GM18519 (cell line): ENCODE data around the gene TUBA1C.
"Not testable (repeated sequence)": the region's sequence is repeated elsewhere in the genome, so short reads cannot be mapped to it uniquely, and the experiment has no call there.

Source experiments
- ATAC-seq: cut with Tn5 transposase; IDR thresholded peaks from one replicate; pipeline ENCODE4 v1.9.1; 2021; ENCODE audit warnings: mild to moderate bottlenecking, moderate library complexity; ENCODE audit not compliant: unreplicated experiment, low FRiP score

The TUBA1C gene

GRCh38 chr12:49282302-49282701 is 17.4 kb downstream of the TUBA1C start:
- no peak for ATAC-seq

- ATAC-seq: not testable (repeated sequence)
Observed at GRCh38 chr12:49282740-49283375, 18.0 kb downstream of the TUBA1C start.

- no peak for ATAC-seq
Observed at GRCh38 chr12:49283541-49284429, 18.9 kb downstream of the TUBA1C start.

- no peak for ATAC-seq
Observed at GRCh38 chr12:49284672-49285071, 19.8 kb downstream of the TUBA1C start.

GRCh38 chr12:49287876-49288275 is 23.0 kb downstream of the TUBA1C start:
- no peak for ATAC-seq

GRCh38 chr12:49288412-49288853 is 23.6 kb downstream of the TUBA1C start:
- no peak for ATAC-seq

- no peak for ATAC-seq
Observed at GRCh38 chr12:49288922-49289555, 24.2 kb downstream of the TUBA1C start.

GRCh38 chr12:49292729-49293055 is 27.8 kb downstream of the TUBA1C start:
- ATAC-seq: no peak

GRCh38 chr12:49293056-49293956 is 28.4 kb downstream of the TUBA1C start:
- no peak for ATAC-seq

- ATAC-seq: no peak
Observed at GRCh38 chr12:49294086-49294803, 29.4 kb downstream of the TUBA1C start.

- no peak for ATAC-seq
Observed at GRCh38 chr12:49294804-49295081, 29.9 kb downstream of the TUBA1C start.

GRCh38 chr12:49295082-49295936 is 30.4 kb downstream of the TUBA1C start, which contains the start of gene PRPH:
TSS of gene PRPH (plus strand) at chr12:49295147. CDS start at chr12:49295201, 54 bp downstream.
- no peak for ATAC-seq

- ATAC-seq: no peak
Observed at GRCh38 chr12:49296034-49296835, 31.4 kb downstream of the TUBA1C start.

GRCh38 chr12:49296836-49297694 is 32.2 kb downstream of the TUBA1C start:
- ATAC-seq: no peak

- ATAC-seq: no peak
Observed at GRCh38 chr12:49297695-49298060, 32.8 kb downstream of the TUBA1C start.

GRCh38 chr12:49298160-49298559 is 33.3 kb downstream of the TUBA1C start:
- no peak for ATAC-seq

GRCh38 chr12:49301760-49302159 is 36.9 kb downstream of the TUBA1C start:
- ATAC-seq: no peak
